SK-N-SH treated with all-trans-retinoic acid at 6 μM for 48 hours (cell line): ENCODE data around the gene B3GAT1.

ENCODE experiments used
- ARNTL ChIP-seq: fragments of 450-650 bp; formaldehyde crosslinking; IDR thresholded peaks from 2 replicates; pipeline ENCODE4 v1.5.0; 2020; ENCODE audit warnings: low read depth, mild to moderate bottlenecking, moderate library complexity, borderline replicate concordance
- ESRRG ChIP-seq: fragments of 250-450 bp; sonication (Bioruptor Pico); IDR thresholded peaks from 2 replicates; pipeline ENCODE4 v1.6.1; 2021; ENCODE audit warnings: mild to moderate bottlenecking
- SNAI2 ChIP-seq: fragments of 250-450 bp; sonication (Bioruptor Pico); IDR thresholded peaks from 2 replicates; pipeline ENCODE4 v1.5.0; 2020; ENCODE audit warnings: mild to moderate bottlenecking, moderate library complexity
- ZC3H10 ChIP-seq: fragments of 250-450 bp; sonication (Bioruptor Pico); IDR thresholded peaks from 2 replicates; pipeline ENCODE4 v1.5.1; 2021; ENCODE audit warnings: mild to moderate bottlenecking, moderate library complexity
- ZFP30 ChIP-seq: fragments of 450-650 bp; formaldehyde crosslinking; IDR thresholded peaks from 2 replicates; pipeline ENCODE4 v1.5.0; 2022; ENCODE audit warnings: mild to moderate bottlenecking, moderate library complexity
- ZNF565 ChIP-seq: fragments of 450-650 bp; formaldehyde crosslinking; conservative IDR thresholded peaks from 2 replicates; pipeline ENCODE4 v1.5.0; 2020; ENCODE audit warnings: low read depth, mild to moderate bottlenecking, moderate library complexity
- TF ChIP-seq, protein P1 (sequence below): fragments of 250-450 bp; sonication (Bioruptor Pico); IDR thresholded peaks from 2 replicates; pipeline ENCODE4 v1.8.0; 2020; ENCODE audit warnings: mild to moderate bottlenecking, moderate library complexity, borderline replicate concordance
- TF ChIP-seq, protein P2 (sequence below): fragments of 250-450 bp; sonication (Bioruptor Pico); IDR thresholded peaks from 2 replicates; pipeline ENCODE4 v1.5.1; 2020; ENCODE audit warnings: low read depth, mild to moderate bottlenecking, moderate library complexity

GRCh38 chr11:134337051-134337450, 75.0 kb downstream of the B3GAT1 start:
- TF ChIP-seq ZFP30 (CRISPR knock-in tag) = no peak
- no peak for TF ChIP-seq ARNTL
- no peak for TF ChIP-seq ZNF565 (CRISPR knock-in tag)
- no peak for TF ChIP-seq ESRRG (CRISPR knock-in tag)
- TF ChIP-seq, protein P1, sequence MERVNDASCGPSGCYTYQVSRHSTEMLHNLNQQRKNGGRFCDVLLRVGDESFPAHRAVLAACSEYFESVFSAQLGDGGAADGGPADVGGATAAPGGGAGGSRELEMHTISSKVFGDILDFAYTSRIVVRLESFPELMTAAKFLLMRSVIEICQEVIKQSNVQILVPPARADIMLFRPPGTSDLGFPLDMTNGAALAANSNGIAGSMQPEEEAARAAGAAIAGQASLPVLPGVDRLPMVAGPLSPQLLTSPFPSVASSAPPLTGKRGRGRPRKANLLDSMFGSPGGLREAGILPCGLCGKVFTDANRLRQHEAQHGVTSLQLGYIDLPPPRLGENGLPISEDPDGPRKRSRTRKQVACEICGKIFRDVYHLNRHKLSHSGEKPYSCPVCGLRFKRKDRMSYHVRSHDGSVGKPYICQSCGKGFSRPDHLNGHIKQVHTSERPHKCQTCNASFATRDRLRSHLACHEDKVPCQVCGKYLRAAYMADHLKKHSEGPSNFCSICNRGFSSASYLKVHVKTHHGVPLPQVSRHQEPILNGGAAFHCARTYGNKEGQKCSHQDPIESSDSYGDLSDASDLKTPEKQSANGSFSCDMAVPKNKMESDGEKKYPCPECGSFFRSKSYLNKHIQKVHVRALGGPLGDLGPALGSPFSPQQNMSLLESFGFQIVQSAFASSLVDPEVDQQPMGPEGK (CRISPR knock-in tag) = no peak
- TF ChIP-seq, protein P2, sequence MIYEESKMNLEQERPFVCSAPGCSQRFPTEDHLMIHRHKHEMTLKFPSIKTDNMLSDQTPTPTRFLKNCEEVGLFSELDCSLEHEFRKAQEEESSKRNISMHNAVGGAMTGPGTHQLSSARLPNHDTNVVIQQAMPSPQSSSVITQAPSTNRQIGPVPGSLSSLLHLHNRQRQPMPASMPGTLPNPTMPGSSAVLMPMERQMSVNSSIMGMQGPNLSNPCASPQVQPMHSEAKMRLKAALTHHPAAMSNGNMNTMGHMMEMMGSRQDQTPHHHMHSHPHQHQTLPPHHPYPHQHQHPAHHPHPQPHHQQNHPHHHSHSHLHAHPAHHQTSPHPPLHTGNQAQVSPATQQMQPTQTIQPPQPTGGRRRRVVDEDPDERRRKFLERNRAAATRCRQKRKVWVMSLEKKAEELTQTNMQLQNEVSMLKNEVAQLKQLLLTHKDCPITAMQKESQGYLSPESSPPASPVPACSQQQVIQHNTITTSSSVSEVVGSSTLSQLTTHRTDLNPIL (CRISPR knock-in tag) = no peak
- no peak for TF ChIP-seq SNAI2 (CRISPR knock-in tag)
- no peak for TF ChIP-seq ZC3H10 (CRISPR knock-in tag)
